ENCODE measurements around the gene CNBD2. TPM values are rescaled to one million over a fixed set of nuclear protein-coding genes. Genes with fewer than 3 reads are reported as not detected.

The CNBD2 gene
- polyA plus RNA-seq (2012; ENCODE audit: insufficient read length, low read depth): not detected

- no peak for TF ChIP-seq TAF1 (IDR thresholded peaks at IDR 0.05; ENCODE audit: borderline replicate concordance, insufficient read depth, low read length)
These were observed at the start of gene CNBD2 for GRCh38 chr20:35967979-35968640. Gene CNBD2 (plus strand): TSS chr20:35968590. CDS start chr20:35968763, 173 bp downstream.

GRCh38 chr20:35920523-35920922 is 47.9 kb upstream of the CNBD2 start:
- no peak for TF ChIP-seq REST (IDR thresholded peaks at IDR 0.05; ENCODE audit: insufficient read depth in 1 of 2, low read depth in 2 of 2, low read length in 2 of 2)
- no peak for TF ChIP-seq TAF1 (IDR thresholded peaks at IDR 0.05; ENCODE audit: borderline replicate concordance, insufficient read depth, low read length)

GRCh38 chr20:35929301-35929700 is 39.1 kb upstream of the CNBD2 start:
- TF ChIP-seq FOXP2 (optimal IDR thresholded peaks at IDR 0.05; ENCODE audit: borderline replicate concordance, extremely low read depth, extremely low read length, insufficient read depth) (no peak), TAF1 (IDR thresholded peaks at IDR 0.05; ENCODE audit: borderline replicate concordance, insufficient read depth, low read length) (no peak)

- TF ChIP-seq FOXP2 (optimal IDR thresholded peaks at IDR 0.05; ENCODE audit: borderline replicate concordance, extremely low read depth, extremely low read length, insufficient read depth) (no peak), REST (IDR thresholded peaks at IDR 0.05; ENCODE audit: insufficient read depth in 1 of 2, low read depth in 2 of 2, low read length in 2 of 2) (no peak), TAF1 (IDR thresholded peaks at IDR 0.05; ENCODE audit: borderline replicate concordance, insufficient read depth, low read length) (no peak), POLR2AphosphoS5 (IDR thresholded peaks at IDR 0.05; ENCODE audit: low read depth, low read length) (no peak), SIN3A (IDR thresholded peaks at IDR 0.05; ENCODE audit: borderline replicate concordance, insufficient read depth, low read length) (no peak)
These were observed 34.3 kb upstream of the CNBD2 start for GRCh38 chr20:35934050-35934449.

GRCh38 chr20:35939264-35939663 is 29.1 kb upstream of the CNBD2 start:
- TF ChIP-seq TAF1 (IDR thresholded peaks at IDR 0.05; ENCODE audit: borderline replicate concordance, insufficient read depth, low read length) (no peak), FOXP2 (optimal IDR thresholded peaks at IDR 0.05; ENCODE audit: borderline replicate concordance, extremely low read depth, extremely low read length, insufficient read depth) (no peak), REST (IDR thresholded peaks at IDR 0.05; ENCODE audit: insufficient read depth in 1 of 2, low read depth in 2 of 2, low read length in 2 of 2) (no peak), SIN3A (IDR thresholded peaks at IDR 0.05; ENCODE audit: borderline replicate concordance, insufficient read depth, low read length) (no peak), POLR2AphosphoS5 (IDR thresholded peaks at IDR 0.05; ENCODE audit: low read depth, low read length) (no peak)

- TF ChIP-seq SIN3A (IDR thresholded peaks at IDR 0.05; ENCODE audit: borderline replicate concordance, insufficient read depth, low read length): no peak
- no peak for TF ChIP-seq POLR2AphosphoS5 (IDR thresholded peaks at IDR 0.05; ENCODE audit: low read depth, low read length)
- no peak for TF ChIP-seq REST (IDR thresholded peaks at IDR 0.05; ENCODE audit: insufficient read depth in 1 of 2, low read depth in 2 of 2, low read length in 2 of 2)
- TF ChIP-seq FOXP2 (optimal IDR thresholded peaks at IDR 0.05; ENCODE audit: borderline replicate concordance, extremely low read depth, extremely low read length, insufficient read depth): no peak
- no peak for TF ChIP-seq TAF1 (IDR thresholded peaks at IDR 0.05; ENCODE audit: borderline replicate concordance, insufficient read depth, low read length)
These were observed 26.8 kb upstream of the CNBD2 start for GRCh38 chr20:35941620-35942019.

Measured in PFSK-1 (cell line).